HG03520 (cell line): ENCODE data around the gene ENPP3.

Source experiments
- ATAC-seq: cut with Tn5 transposase; IDR thresholded peaks from one replicate; pipeline ENCODE4 v1.9.1; 2021; ENCODE audit warnings: mild to moderate bottlenecking, moderate library complexity; ENCODE audit not compliant: unreplicated experiment

The ENPP3 gene

DNA sequence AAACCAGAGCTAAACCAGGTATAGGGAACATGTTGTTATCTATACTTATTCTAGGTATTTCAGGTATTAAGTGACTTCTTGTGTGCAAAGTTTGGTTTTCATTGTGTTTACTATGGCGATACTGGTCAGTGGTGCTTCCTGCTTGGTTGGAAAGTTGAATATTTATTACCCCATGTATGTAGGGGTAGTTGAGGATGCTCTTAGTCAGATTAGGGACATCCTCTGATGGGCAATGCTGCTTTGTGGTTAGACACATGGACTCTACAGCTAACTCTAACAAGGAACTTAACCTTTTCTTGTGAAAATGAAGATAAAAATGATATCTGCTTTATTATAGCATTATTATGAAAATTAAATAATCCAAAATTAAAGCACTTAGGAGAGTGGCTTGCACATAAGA is 126.6 kb downstream of the ENPP3 start:
- no peak for ATAC-seq

DNA sequence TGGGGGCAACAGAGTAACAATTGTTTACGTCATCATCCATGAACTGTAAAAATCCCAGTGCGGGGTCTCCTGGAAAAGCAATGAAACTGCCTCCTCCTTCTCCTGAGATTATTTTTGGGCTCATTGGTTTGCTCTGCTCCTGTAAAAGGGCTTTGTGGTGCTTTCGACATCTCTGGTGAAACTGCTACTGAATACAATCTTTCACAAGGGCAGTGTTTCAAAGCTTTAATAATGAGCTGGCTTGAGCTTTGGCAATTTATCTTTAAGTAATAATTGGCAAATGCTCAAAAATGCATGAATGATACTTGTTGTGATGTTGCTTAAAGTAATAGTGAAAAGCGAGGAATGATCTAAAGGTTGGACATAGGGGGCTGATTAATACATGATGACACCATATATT is 127.2 kb downstream of the ENPP3 start:
- no peak for ATAC-seq

DNA sequence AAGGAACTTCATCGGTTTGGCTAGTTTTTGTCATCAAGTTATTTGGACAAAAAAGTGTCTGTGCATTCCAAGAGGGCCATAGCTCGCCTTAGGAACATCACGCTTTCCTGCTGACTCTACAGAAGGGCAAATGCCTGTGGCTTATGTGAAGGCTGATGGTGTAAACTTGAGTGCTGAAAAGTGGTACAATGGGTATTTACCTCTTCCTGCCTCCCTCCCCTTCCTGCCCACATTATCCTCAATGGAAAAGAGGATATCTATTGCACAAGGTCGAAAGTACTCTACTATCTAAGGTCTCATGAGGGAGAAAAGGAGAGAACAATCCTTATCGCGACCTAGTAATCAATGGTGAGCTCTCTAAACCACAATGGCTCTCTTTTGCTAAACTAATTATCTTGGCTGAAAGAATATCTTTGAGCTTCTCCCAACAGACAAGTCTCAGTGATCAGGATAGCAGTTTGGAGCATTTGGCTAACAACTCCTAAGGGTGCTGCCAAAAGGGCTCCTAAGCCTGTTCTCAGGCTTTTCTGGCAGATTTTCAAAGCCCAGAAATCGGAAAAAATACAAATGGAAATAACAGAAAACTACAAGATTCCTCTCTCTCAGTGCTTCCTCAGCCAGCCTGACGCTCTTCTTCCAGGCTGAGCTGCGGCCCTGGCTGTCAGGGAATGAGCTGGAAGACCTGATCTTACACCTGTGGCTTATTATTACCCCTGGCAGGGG is 128.1 kb downstream of the ENPP3 start:
- no peak for ATAC-seq

- ATAC-seq = no peak
Observed at GRCh38 chr6:131765804-131766135, 128.7 kb downstream of the ENPP3 start.

DNA sequence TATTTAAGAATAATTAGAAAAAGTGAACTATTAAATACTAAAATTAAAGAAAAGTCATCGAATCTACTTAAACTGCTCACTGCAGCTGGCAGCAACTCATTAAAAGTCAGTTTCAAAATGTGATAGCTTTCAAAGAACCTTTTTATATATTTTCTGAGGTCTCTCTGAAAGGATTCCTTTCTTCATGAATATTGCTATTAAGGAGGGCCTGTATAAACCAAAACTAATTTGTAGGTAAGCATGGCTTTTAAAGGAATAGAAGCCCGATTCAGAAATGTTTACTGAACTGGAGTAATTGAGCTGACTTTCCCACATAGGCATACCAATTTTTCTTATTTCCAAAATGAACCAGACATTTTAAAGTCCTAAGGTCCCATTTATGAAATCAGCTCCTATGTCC is 129.5 kb downstream of the ENPP3 start:
- no peak for ATAC-seq

DNA sequence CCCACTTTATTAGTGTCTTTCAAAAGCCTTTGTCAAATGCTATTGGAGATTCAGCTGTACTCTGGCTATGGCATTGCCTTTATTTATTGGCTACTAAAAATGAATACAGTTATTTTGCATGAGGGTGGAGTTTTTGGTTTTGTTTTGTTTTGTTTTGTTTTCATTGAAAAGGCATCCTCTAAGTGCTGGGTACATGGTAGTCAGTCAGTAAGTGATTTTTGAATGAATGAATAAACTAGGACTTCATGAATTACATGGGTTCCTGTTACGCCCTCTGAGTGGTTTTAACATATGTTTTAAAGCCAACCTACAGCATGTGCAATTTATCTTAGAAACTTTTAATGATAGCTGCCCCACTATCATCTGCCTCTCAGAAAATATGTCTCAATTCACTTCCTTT is 131.9 kb downstream of the ENPP3 start:
- ATAC-seq = no peak

DNA sequence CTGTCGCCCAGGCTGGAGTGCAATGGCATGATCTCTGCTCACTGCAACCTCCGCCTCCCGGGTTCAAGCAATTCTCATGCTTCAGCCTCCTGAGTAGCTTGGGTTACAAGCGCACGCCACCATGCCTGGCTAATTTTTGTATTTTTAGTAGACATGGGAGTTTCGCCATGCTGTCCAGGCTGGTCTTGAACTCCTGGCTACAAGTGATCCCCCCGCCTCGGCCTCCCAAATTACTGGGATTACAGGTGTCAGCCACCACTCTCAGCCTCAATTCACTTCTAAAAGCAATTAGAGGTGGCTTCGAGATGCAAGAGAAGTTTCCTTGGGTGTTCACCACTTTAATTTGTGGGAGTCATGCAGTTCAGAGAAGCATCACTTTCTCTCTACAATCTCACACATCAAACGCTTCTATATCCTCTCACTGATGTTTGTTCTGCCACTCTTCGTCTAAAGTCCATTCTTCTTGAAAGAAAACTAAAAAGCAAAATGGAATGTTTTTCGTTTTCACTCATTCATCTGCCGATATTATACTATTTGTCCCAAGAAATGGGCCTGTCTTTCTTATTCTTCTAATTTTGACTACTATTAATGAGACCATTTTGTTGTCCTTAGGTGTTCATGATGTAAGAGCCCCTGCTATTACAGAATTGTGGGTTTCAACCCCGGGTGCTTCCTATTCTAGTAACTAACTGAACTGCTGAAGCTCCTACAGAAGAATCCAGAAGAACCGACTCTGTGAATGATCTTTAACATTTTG is 132.5 kb downstream of the ENPP3 start:
- no peak for ATAC-seq

- ATAC-seq = no peak
Observed at GRCh38 chr6:131770776-131771175, 133.7 kb downstream of the ENPP3 start.

DNA sequence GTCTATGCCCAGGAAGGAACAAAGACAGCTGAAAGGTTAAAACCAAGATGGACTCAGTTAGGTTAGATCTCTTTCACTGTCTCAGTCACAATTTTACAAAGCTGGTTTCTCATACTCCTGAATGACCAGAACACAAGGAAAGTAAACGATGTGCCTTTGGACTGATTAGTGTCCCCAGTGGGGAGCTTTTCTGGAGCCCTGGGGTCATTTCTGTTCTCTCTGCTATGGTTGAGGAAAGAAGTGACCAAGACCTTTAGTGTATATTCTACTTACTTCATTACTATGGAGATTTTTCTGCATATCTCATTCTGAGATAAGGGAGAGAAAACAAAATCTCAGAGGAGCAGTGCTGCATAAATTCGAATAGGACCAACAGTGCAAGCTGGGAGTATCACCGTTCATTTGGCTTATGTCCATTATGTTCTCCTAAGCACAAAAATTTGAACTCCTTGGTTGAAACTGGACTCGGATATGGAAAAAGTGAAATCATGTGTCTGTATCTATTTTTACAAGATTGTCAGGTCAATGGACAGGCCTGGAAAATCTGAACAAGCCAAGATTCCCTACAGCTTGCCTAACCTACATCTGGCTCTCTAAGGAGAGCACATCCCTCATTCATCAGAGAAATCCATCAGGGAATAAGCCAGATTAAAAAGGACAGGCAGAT is 136.3 kb downstream of the ENPP3 start:
- ATAC-seq = no peak

DNA sequence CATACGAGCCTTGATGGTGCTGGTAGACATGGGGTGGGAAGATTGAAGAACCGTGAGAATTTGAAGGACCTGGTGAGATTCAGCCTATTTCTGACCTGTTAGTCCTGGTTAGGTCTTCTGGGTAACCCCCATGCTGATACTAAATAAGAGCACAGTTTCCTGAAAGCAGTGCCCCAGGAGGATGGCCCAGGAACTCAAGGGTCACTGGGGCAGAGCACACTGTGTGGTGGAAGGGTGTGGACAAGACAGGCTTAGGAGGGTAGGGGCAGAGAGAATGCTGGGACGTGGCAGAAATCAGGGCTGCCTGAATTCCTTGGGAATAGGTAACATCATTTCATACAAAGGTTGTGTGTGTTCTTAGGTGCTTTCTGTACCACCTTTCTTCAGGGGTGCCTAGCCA is 138.8 kb downstream of the ENPP3 start:
- no peak for ATAC-seq

DNA sequence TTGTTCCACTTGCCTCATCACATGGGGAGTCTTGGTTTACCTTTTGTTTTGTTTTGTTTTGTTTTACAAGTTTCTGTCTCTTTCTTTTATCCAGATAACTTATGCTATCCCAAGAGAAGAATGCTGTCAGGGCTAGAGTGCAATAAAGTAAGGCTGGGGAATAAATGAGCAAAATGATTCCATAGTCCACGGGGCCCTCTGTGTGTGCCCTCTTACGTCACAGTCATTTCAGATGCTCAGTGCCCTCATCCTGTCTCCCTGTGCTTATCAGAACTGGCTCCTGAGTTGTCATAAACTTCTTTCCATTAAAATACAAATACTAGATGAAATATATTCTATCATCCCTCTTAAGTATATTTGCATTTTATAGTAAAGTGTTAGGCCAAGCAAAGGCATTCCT is 139.9 kb downstream of the ENPP3 start:
- ATAC-seq = no peak

DNA sequence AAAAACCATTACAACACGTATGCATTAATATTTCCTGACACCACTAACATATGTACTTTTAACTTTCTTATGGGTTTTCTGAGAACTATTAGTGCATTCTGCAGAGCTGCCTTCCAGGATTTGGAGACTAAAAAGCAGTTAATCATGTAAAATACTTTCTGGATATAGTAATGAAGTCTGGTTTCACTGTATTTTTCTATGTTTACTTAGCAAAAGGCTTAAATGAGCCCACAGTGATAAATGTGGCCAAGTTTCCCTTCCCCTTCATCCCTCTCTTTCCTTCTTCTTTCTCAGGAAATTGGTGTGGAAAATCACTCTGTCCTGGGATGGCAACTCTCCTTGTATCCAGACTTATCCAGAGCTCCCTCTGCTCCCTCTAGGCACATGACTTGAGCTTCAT is 141.1 kb downstream of the ENPP3 start:
- ATAC-seq = no peak

GRCh38 chr6:131779304-131779703 is 142.2 kb downstream of the ENPP3 start:
- ATAC-seq = no peak

GRCh38 chr6:131780600-131780999 is 143.5 kb downstream of the ENPP3 start:
- ATAC-seq = no peak

GRCh38 chr6:131781687-131782086 is 144.6 kb downstream of the ENPP3 start:
- ATAC-seq = no peak

GRCh38 chr6:131782764-131783163 is 145.7 kb downstream of the ENPP3 start:
- ATAC-seq = no peak

DNA sequence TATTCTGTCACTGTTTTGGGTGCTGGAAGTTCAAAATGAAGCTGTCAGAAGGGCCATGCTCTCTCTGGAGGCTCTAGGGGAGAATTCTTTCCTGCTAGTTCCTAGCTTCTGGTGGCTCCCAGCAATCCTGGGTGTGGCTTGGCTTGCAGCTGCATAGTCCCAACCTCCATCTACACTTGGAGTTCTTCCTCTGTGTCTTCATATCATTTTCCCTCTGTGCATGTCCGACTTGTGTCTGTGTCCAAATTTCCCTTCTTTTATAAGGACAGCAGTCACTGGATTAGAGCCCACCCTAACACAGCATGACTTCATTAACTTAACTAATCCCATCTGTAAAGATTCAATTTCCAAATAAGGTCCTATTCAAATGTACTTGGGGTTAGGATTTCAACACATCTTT is 147.5 kb downstream of the ENPP3 start:
- ATAC-seq = no peak

GRCh38 chr6:131787079-131787478 is 150.0 kb downstream of the ENPP3 start:
- ATAC-seq = no peak

GRCh38 chr6:131787766-131788712 is 150.9 kb downstream of the ENPP3 start:
- ATAC-seq = no peak

DNA sequence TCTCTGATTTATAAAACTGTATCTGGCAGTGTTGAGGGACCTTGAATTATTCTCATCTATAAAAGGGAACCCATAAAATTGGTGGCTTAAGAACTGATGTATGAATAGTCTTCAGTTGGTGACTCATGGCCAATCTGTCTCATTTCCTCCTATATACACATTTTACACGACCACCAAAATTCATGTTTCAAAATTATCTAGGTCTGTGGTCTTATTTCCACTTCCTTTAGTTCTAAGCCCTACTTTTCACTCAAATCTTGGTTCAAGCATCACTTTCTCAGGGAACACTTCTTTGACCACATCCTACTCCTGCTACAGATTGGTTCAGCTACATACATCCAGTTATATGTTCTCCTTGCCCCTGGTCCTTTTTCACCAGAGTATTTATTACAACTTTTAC is 152.1 kb downstream of the ENPP3 start:
- no peak for ATAC-seq

GRCh38 chr6:131791476-131791875 is 154.4 kb downstream of the ENPP3 start:
- no peak for ATAC-seq
